Keratinocyte (primary cell): ENCODE results near the gene SERPINB1.

ENCODE experiments used
- CTCF ChIP-seq, 3 experiments: IDR thresholded peaks in 1 of 3; conservative IDR thresholded peaks in 1 of 3; optimal IDR thresholded peaks in 1 of 3; 2 replicates in 2 of 3; 3 replicates in 1 of 3; pipeline versions ENCODE3 to v1.5.1; 2011; ENCODE audit warnings: low read length in 3 of 3, mild to moderate bottlenecking in 3 of 3, moderate library complexity in 2 of 3, control low read depth in 1 of 3, inconsistent platforms in 1 of 3; ENCODE audit not compliant: insufficient read depth in 2 of 3; ENCODE audit errors: extremely low read depth in 1 of 3
- EZH2 ChIP-seq: IDR thresholded peaks from one replicate; pipeline ENCODE4 v1.6.1; 2012; ENCODE audit warnings: inconsistent platforms, mild to moderate bottlenecking, low read length, moderate library complexity

GRCh38 chr6:2840749-2841061, 958 bp downstream of the SERPINB1 start:
- TF ChIP-seq EZH2 (no peak), CTCF (optimal IDR thresholded peaks at IDR 0.05 in 1 of 3, IDR thresholded peaks at IDR 0.05 in 1 of 3, conservative IDR thresholded peaks at IDR 0.05 in 1 of 3; ENCODE audit: extremely low read depth in 1 of 3, insufficient read depth in 2 of 3, low read length in 3 of 3) (no peak)
